ENCODE results near the gene MYO16. TPM values are rescaled to one million over a fixed set of nuclear protein-coding genes. Genes with fewer than 3 reads are reported as not detected.

MYO16 gene
- total RNA-seq, 1 donor from 2014 or later = 2.3 TPM

DNA sequence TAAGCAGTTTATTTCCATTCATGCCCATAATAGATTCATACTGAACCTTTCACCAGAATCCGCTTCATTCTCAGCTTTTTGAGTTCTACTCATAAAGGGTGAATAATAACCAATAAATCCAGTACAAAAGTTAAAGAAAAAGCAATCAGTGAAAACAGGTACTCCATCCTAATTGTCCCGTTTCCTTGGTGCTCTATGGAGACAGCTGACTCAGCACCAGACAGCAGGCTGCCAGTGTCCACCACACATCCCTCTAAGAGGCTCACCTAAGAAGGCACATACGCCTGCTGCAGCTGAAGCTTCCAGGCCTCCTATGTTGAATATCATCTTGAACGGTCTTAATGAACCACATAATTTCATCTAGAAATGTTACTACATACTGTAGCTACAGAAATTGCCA is 27.3 kb downstream of the MYO16 start:
- Mint-ChIP-seq H3K4me3 (ENCODE audit: low read depth) (no peak overlapping the region), H3K27ac (no peak overlapping the region), H3K27me3 (no peaks in the 10 kb centered on the region), H3K36me3 (ENCODE audit: insufficient read depth) (no peaks in the 10 kb centered on the region), H3K9me3 (ENCODE audit: low read depth) (peaks cover 9% of the 10 kb centered on the region), H3K4me1 (ENCODE audit: low read depth) (no peaks in the 10 kb centered on the region)
- DNase-seq (ENCODE audit: low spot score, unreplicated experiment) = no peak
- no peak for TF ChIP-seq CTCF (IDR thresholded peaks at IDR 0.05; ENCODE audit: unreplicated experiment)

DNA sequence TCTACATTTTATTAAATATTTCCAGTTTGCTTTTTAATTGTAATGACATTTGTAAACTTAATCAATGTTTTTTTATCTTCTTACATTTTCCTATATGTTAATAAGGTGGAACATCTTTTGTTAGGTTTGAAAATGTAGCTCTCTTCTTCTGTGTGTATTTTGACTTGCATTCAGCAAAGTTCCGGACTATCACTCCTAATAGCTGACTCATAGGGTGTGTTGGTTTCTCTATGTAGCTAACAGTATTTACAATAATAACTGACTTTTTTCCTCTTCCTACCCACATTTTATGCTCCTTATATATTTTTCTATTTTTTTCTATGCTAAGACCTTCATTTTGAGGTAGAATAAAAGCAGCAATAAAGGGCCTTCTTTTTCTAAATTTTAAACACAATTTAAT is 28.1 kb downstream of the MYO16 start:
- no peaks in the 10 kb centered on the region for H3K27me3 Mint-ChIP-seq
- DNase-seq (ENCODE audit: low spot score, unreplicated experiment) = no peak
- no peaks in the 10 kb centered on the region for H3K36me3 Mint-ChIP-seq (ENCODE audit: insufficient read depth)
- H3K27ac Mint-ChIP-seq = no peak overlapping the region
- no peak for TF ChIP-seq CTCF (IDR thresholded peaks at IDR 0.05; ENCODE audit: unreplicated experiment)
- H3K9me3 Mint-ChIP-seq (ENCODE audit: low read depth) = peaks cover 13% of the 10 kb centered on the region
- no peaks in the 10 kb centered on the region for H3K4me1 Mint-ChIP-seq (ENCODE audit: low read depth)
- H3K4me3 Mint-ChIP-seq (ENCODE audit: low read depth) = no peak overlapping the region

DNA sequence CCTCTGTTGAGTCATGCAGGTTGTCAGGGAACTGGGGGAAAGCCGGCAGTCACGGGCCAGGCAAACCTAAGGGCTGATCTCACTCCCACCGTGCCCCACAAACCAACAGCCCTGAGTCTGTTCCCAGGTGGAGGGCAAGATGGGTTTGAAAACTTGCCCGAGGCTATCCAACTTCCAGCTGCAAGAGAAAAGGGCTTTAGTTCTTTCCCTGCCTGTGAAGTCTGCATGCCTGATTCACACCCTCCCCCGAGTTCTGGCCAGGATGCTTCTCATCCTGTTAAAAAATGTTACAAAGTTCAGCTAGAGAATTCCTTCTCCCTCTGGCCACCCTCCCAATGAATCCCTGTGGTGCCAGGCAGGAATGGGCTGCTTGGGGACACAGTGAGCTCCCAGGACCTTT is 33.1 kb downstream of the MYO16 start:
- H3K27ac Mint-ChIP-seq = no peak overlapping the region
- H3K36me3 Mint-ChIP-seq (ENCODE audit: insufficient read depth) = no peaks in the 10 kb centered on the region
- no peaks in the 10 kb centered on the region for H3K27me3 Mint-ChIP-seq
- no peaks in the 10 kb centered on the region for H3K4me1 Mint-ChIP-seq (ENCODE audit: low read depth)
- peaks cover 13% of the 10 kb centered on the region for H3K9me3 Mint-ChIP-seq (ENCODE audit: low read depth)
- no peak overlapping the region for H3K4me3 Mint-ChIP-seq (ENCODE audit: low read depth)
- no peak for TF ChIP-seq CTCF (IDR thresholded peaks at IDR 0.05; ENCODE audit: unreplicated experiment)
- no peak for DNase-seq (ENCODE audit: low spot score, unreplicated experiment)

DNA sequence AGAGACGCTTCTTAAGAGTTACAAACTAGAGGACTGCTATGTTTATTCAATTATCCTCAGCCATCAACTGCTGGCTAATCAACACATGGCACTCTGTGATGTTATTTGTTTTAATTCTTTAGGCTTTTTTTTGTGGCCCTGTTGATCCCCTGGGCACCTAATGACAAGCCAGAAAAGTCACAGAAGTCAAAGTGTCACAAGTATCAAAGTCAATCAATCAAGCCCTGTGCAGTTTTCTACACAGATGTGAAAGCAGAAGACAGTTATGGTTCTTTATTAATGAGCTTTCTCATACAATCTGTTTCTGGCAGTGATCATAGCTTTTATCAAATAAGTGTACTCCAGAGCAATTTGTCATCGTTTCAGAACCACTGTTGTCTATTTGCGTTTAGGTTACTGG is 34.3 kb downstream of the MYO16 start:
- no peaks in the 10 kb centered on the region for H3K4me1 Mint-ChIP-seq (ENCODE audit: low read depth)
- no peak overlapping the region for H3K4me3 Mint-ChIP-seq (ENCODE audit: low read depth)
- TF ChIP-seq CTCF (IDR thresholded peaks at IDR 0.05; ENCODE audit: unreplicated experiment) = no peak
- H3K9me3 Mint-ChIP-seq (ENCODE audit: low read depth) = peaks cover 13% of the 10 kb centered on the region
- H3K36me3 Mint-ChIP-seq (ENCODE audit: insufficient read depth) = no peaks in the 10 kb centered on the region
- H3K27ac Mint-ChIP-seq = no peak overlapping the region
- H3K27me3 Mint-ChIP-seq = no peaks in the 10 kb centered on the region
- DNase-seq (ENCODE audit: low spot score, unreplicated experiment) = no peak

DNA sequence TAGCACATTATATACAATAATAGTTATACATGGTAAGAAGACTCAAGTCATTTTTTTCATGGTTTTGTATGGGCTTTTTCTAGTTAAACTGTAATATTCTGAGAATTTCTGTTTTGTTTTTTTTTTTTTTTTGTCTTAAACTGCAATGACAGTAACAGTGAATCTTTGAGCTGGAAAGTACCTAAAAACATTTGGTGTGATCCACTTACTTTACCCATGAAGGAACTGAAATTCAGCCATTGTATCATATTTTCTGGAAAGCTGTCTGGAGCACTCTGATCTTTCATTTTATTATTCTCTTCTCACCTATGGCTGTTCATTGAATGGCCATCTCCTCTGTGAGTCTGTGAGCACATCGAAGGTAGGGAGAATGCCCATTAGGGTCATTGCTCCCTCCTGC is 37.8 kb downstream of the MYO16 start:
- no peaks in the 10 kb centered on the region for H3K36me3 Mint-ChIP-seq (ENCODE audit: insufficient read depth)
- H3K27ac Mint-ChIP-seq = no peak overlapping the region
- no peaks in the 10 kb centered on the region for H3K4me1 Mint-ChIP-seq (ENCODE audit: low read depth)
- no peak for TF ChIP-seq CTCF (IDR thresholded peaks at IDR 0.05; ENCODE audit: unreplicated experiment)
- no peak overlapping the region for H3K4me3 Mint-ChIP-seq (ENCODE audit: low read depth)
- no peak for DNase-seq (ENCODE audit: low spot score, unreplicated experiment)
- no peaks in the 10 kb centered on the region for H3K27me3 Mint-ChIP-seq
- peaks cover 3% of the 10 kb centered on the region for H3K9me3 Mint-ChIP-seq (ENCODE audit: low read depth)

All from progenitor cell of endocrine pancreas (in vitro differentiated cells).